Suppressor macrophage treated with lipopolysaccharide for 4 hours (primary cell): ENCODE measurements around the gene KREMEN2.
"Not testable (repeated sequence)": the region's sequence is repeated elsewhere in the genome, so short reads cannot be mapped to it uniquely, and the experiment has no call there.

Experiments
- DNase-seq: peaks from one replicate; pipeline ENCODE4 v3.0.0-alpha.2; 2020

Gene KREMEN2

DNA sequence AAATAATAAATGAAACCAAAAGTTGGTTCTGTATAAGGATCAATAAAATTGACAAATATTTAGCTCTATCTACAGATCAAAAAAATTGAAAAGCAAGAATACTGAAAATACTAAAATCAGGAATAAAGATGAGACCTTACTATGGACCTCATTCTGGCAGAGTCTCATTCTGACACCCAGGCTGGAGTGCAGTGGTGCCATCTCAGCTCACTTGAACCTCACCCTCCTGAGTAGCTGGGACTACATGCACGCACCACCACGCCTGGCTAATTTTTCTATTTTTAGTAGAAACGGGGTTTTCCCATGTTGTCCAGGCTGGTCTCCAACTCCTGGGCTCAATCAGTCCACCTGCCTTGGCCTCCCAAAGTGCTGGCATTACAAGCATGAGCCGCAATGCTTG lies 22.0 kb upstream of the KREMEN2 start:
- DNase-seq = no peak

DNA sequence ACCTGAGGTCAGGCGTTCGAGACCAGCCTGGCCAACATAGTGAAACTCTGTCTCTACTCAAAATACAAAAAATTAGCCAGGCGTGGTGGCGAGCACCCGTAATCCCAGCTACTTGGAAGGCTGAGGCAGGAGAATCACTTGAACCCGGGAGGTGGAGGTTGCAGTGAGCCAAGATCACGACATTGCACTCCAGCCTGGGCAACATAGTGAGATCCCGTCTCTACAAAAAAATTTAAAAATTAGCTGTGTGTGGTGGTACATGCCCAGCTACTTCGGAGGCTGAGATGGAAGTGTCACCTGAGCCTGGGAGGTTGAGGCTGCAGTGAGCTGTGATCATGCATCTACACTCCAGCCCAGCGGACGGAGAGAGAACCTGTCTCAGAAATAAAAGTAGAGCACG lies 20.4 kb upstream of the KREMEN2 start:
- DNase-seq = not testable (repeated sequence)

DNA sequence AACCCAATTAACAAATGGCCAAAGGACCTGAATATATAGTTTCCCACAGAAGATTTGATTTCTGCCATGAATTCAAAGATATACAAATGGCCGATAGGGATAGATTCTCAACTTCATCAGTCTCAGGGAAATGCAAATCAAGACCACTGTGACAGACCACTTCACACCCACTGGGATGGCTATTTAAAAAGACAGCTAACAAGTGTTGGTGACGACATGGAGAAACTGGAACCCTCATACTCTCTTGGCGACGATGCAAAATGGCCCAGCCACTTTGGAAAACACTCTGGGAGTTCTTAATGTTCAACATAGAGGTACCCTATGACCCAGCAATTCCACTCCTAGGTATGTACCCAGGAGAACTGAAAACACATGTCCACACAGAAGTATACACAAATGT lies 17.4 kb upstream of the KREMEN2 start:
- DNase-seq = no peak

DNA sequence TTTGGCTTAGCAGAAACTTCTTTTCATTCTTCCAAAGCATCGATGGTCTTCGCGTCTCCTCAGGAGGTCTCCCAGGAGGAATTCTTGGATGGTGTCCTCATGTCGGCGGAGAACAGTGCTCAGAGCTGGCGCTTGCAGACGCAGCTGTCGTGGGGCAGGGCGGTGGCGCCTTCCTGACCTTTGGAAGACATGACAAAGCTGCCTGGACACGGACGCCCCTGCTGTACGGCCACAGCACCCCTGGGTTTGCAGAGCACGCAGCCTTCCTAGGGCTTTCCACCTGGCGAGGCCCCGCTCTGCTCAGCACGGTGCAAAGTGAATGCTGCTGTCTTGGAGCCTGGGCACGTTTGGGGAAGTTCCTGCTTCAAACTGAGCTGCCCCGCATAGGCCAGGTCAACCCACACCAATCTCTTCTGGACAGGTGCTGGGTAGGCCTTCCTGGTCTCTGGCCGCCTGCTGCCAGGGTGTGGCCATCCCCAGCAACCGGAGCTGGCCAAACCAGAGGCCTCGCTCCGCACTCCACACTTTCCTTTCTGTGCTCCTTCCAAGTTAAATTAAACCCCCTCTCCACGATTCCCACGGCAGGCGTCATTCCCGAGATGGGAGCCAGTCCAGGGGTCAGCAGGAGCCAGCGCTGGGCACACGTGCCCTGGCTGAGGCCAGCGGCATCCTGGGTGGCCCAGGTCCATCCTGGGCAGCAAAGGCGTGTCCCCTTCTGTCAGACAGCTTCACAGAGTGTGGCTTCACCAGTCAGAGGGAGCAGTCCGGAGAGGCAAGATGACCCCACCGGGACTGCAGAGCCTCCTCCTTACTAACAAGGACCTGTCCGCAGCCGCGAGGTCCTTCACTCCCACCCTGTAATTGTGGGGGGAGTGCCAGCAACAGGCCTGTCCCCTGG lies 15.0 kb upstream of the KREMEN2 start:
- DNase-seq = no peak

DNA sequence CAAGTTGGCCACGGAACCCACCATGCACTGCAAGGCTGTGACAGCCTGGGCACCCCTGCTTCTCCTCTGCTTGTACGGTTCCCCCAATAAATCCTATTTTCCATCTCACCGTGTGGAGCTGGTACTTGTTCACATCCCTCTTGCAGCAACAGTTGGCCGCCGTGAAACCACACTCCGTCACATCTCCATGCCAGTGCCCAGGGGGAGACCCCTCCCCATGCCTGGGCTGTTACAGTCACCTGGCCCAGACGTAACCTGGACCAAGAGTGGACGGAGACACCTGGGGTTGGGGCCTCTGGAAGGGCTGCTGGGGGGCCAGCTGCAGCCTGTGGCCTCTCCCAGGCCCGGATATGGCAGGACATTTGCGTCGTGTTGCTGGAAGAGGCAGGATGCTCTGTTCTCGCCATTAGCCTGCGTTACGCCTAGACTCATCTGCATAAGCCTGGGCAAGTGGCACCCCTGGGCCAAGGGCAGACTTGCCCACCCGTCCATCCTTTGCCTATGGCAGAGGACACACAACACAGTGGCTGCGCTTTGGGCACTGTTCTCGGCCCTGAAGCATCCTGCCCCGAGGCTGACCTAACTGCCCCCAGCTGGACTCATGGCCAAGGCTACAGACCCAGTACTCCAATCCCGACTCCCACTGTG lies 14.2 kb upstream of the KREMEN2 start:
- no peak for DNase-seq

DNA sequence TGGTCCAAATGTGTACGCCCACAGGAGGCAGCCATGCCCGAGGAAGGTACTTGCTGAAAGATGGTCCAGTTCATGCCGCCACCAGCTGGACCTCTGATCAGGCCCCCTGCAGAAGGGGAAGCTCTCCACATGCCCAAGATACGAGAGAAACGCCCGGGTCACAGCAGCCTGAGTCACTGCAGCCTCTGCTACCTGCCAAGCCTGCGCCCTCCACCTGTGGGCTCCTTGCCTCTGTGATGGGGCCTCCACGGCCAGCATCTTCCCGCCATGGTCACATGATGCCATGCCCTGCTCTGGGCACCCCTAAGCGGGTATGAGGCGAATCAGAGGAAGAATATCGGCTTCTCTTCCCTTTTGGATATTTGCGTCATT lies 13.7 kb upstream of the KREMEN2 start:
- no peak for DNase-seq

DNA sequence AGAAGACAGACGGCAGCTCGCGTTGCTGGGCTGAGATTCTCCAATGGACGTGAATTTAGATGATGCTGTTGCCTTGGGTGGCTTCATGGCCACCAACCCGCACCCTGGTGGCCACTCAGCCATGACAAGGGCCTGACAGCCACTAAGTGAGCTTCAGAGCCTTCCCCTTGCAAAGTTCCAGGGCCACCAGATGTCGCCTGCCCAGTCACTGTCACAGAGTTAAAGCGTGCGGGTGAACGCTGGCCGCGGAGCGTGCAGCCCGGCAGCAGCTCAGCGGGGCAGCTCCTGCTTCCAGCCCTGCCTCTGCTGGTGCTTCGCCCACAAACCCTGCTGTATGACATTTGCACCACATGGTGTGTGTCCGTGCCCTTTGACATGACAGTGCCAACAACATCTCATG lies 13.3 kb upstream of the KREMEN2 start:
- DNase-seq = no peak

DNA sequence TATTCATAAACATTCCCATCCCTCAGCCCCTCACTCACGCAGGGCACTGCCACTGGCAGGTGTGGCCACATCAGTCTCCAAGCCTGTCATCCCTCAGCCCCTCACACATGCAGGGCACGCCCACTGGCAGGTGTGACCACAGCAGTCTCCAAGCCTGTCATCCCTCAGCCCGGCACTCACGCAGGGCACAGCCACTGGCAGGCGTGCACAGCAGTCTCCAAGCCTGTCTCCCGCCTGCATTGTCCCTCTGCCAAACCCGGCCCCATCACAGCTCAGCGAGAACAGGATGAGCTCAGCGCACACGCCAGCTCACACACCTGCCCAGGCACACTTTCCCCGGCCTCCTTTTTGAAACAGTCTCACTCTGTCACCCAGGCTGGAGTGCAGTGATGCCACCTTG lies 11.4 kb upstream of the KREMEN2 start:
- DNase-seq = no peak

DNA sequence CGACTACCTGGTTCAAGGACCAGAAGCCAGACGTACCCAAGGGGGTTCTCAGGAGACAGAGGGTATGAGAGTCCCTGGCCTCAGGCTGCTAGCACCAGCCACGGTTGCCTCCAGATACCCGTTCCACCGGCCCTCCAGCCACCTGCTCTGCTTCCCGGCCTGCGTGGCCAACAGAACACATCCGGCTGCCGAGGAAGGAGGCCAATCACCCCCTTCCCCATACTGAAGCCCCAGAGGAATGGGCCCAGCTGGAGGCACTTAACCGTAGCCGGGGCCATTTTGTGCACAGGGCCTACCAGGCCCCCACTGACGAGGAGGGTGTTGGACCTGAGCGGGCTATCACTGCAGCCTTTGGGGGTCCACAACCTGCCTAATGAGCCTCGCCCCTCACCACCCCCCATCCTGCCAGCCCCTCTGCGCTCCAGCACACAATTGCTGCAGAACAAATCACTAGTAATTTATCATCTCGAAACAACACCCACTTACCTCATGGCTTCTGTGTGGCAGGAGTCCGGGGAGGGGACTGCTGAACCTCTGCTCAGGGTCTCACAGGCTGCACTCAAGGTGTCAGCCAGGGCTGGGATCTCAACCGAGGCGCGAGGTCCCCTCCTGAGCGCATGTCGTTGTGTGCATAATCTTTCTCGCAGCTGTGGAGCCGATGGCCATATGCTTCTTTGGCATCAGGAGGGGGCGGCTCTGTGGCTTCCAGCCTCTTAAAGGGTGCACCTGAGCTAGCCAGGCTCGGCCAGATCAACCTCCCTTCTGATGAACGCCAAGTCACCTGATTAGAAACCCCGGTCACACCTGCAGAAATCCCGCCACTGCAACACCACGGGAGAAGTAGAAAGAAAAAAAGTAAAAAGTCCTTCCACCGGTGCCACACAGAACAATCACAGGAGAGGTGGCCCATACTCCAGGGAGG lies 10.1 kb upstream of the KREMEN2 start:
- DNase-seq = no peak

DNA sequence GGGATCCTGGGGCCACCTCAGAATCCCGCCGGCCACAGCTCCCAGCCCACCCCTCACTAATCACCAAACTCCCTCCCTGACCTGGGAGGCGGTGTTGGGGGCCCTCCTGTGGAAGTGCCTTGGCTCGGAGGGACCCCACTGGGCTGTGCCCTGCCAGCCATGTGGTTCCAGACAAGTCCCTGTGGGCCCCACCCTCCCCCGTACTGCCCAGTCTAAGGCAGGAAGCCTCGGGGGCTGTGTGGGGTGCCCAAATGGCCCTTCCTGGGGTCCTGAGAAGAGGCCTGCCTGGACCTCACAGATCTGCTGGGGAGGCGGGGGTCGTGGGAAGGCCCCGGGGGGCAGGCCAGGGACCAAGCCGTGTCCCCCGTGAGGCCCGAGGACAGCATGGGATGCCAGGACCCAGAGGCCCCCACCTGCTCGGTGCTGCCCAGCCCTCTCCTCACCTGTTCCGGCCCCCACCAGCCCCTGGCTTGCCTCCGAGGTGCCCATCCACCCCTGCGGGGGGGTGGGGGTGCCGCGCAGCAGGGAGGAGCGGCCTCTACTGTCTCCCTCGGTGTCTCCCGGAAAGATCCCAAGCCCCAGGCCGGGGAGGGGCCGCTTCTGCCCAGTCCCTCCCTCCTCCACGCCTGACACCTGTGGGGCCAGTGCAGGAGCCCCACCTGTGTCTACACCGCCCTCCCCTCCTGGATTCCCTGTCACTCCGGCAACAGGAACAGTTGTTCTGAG lies 9.3 kb upstream of the KREMEN2 start:
- no peak for DNase-seq

DNA sequence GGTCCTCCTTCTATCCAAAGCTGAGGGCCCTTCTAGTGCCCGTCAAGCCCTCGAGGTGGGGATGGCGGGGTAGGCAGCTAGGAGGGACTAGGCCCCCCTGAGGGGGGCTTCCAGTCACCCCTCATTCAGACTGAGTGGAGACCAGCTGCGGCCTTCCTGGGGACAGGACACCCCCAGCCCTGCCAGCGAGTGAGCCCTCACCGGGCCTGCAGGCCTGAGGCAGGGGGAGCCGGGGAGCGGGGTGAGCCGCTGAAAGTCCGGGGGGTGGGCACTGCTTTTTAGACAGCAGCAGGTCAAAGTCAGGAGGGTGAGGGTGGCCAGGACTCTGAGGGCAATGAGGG lies 8.7 kb upstream of the KREMEN2 start:
- DNase-seq = no peak

DNA sequence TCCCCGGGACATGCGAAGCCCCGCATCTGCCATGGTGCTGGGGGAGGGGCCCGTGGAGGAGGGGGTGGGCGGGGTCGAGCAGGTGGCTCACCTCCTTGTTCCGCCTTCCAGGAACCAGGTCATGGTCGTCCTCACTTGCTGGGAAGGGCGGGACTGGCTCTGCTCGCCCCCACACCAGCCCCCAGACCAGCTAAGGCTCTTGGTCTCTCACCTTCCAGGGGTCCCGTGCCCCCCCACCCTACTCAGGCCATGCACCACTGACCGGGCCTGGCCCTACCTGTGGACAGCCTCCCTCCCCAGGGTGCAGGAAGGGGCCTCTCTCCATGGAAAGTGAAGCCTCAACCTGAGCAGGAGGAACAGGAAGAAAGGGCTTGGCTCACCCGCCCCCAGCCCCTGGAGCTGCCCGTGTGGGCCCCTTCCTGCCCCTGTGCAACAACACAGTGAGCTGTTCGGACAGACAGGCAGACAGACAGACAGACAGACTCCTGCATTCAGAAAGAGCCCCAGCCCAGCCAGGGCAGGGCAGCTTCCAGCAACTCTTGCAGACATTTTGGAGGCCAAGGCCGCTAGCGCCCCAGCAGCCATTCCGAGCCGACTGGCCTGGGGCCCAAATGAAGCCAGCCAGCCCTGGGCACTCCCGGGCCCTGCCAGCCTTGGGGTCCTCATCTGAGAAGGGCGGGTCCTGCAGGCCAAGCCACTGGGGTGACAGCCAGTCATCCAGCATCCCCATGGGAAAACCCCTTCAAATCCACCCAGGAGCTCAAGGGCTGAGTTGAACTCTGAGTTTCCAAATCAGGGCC lies 8.1 kb upstream of the KREMEN2 start:
- peak; percentile 71 for DNase-seq

DNA sequence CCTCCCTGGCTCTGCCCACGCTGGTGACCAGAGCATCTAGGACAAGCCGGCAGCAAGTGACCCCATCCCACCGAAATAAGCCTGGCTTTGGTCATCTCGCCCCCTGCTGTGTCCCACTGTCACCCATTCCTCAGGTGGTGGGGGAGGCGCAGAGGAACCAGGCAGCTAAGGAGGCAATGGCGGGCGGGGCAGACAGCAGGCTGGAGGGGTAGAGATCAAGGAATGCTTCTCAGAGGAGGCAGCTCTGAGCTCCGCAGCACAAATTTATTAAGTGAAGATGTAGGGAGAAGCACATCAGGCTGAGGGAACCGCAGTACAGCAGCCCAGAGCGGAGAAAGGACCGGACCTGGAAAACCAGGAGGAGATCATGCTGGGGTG lies 7.5 kb upstream of the KREMEN2 start:
- no peak for DNase-seq

DNA sequence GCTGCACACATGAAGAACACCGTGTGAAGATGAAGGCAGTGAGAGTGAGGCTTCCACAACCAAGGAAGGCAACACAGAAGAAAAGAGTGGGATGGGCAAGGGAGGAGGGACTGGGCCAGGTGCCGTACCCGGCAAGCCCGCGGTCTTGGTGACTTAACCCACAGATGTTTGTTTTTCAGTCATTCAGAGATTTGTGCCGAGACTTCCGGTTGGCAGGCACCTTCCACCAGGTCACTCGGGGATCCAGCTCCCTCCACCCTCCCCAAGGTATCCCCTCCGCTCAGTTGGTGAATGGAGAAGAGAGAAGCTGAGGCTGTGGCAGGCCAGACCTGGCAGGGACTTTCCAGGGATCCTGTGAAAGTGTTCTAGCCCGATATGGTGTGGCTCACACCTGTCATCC lies 4.9 kb upstream of the KREMEN2 start:
- DNase-seq = no peak

DNA sequence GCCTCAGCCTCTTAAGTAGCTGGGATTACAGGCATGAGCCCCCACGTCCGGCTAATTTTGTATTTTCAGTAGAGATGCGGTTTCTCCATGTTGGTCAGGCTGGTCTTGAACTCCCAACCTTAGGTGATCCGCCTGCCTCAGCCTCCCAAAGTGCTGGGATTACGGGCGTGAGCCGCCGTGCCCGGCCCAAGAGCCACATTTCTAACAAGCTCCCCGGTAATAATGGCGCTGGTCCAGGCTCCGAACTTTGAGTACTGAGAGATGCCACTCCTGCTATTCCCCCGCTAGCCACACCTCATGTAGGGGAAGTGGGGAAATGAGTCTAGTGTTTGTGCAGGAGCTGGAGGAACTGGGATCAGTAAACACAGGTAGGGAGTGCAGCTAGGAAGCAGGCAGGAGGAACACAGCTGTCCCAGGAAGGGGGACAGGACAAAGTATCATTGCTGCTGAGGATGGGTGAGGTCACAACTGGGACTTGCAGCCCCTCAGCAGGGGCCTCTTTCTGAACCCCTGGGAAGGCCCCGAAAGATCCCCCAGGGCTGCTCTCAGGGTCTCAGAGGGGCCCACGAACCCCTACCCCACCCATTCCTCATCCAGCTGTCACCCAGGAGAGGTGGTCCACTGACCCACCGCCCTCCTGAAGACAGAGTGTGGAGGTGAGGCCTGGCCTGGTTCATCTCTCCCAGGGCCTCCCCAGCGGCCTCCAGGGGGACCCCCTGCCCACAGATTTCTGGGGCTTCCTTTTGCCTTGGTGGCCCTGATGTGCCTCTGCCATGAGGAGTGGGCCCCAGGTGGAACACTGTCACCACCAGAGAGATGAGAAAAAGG lies 3.7 kb upstream of the KREMEN2 start:
- DNase-seq = no peak

DNA sequence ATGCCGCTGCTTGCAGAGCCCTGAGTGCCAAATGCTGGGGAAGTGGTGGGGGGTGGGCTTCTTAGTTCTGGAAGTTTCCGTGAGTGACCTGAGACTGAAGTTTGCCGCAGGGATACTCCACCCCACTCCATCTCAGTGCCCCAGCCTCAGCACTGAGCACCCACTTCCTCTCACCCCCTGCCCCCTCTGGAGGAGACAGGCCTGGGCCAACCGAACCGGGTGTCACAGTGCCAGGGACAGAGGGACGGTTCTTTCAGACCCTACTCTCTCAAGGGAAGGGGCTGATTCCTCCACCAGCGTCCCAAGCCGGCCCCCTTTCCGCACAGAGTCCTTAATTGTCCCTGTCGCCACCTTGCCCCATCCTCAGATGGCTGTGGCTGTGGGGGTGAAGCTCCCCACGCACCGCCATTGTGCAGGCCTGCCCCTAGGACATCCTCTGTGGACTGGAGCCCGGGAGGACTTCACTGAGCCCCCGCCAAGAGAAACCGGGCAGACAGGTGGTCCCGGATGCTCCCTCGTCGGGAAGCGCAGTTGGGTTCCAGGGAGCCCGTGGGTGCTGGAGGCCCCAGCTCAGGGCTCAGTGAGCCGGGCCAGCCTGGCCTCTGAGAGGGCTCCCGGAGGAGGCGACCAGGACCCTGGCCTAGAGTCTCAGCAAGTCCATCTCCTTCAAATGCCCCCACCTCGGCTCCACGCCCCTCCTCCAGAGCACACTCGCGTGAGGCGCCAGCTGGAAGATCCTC lies 1.6 kb upstream of the KREMEN2 start:
- DNase-seq = no peak

DNA sequence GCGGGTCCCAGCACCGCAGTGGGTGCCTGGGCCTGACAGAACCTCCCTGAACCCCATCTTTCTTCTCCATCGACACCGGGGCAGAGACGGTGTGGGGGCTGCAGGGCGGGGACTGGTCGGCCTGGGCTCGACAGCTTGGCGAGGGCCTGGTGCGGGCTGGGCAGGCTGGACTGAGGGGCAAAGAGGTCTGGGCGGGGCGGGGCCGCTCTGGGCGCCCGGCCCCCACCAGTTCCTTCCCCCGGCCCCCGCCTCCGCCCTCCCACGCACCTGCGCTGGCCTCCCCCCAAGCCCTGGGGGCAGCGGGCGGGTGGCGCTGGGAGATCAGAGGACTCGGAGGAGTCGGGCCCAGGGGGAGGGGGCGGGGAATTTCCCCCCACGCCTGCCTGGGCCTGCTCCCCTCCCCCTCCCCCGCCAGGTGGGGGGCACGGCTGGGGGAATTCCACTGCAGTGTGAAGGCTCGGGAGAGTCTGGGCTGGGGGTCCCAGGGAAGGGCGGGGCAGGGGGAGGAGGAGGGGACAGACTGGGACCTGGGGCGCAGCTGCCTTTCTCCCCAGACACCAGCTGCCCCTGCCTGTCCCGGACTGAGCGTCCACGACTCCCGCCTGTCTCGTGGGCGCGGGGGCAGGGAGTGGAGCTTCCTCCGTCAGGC lies 877 bp upstream of the KREMEN2 start:
- no peak for DNase-seq

DNA sequence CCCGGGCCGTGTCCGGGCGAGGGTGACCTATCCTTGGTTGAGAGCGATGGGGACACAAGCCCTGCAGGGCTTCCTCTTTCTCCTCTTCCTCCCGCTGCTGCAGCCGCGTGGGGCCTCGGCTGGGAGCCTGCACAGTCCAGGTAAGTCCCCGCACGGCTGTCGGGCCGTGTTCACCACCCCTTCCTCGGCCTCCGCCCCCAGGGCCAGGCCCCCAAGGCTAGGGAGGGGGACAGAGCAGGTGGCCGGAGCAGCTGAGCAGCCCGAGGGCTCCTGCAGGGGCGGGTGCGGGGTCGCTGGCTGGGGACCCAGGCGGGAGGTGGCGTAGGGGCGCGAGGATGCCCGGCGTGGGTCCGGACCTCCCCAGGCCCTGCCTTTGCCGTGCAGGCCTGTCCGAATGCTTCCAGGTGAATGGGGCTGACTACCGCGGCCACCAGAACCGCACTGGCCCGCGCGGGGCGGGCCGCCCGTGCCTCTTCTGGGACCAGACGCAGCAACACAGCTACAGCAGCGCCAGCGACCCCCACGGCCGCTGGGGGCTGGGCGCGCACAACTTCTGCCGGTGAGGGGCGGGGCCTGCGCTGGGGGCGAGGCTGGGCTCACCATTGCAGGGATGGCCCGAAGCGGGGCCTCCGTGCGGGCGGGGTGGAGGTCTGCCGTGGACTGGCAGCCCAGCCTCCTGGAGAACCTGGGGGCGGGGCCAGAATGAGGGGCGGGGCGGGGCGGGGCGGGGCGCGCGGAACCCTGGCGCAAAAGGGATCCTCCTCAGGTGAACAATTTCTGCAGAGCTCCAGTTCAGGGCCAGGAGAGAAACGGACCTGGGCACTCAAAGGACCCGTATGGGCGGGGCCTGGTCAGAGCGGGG lies 631 bp downstream of the KREMEN2 start:
- DNase-seq = peak; percentile 29
